Erythroblast (primary cell): Measurements from ENCODE around the gene CPB2.

Experiments
- GATA1 ChIP-seq: IDR thresholded peaks from 2 replicates; pipeline ENCODE4 v1.6.1; 2011; ENCODE audit warnings: low read depth, mild to moderate bottlenecking, control low read depth, low read length, moderate library complexity
- POLR2A ChIP-seq: IDR thresholded peaks from 2 replicates; pipeline ENCODE4 v1.6.1; 2011; ENCODE audit warnings: mild to moderate bottlenecking, low read length

DNA sequence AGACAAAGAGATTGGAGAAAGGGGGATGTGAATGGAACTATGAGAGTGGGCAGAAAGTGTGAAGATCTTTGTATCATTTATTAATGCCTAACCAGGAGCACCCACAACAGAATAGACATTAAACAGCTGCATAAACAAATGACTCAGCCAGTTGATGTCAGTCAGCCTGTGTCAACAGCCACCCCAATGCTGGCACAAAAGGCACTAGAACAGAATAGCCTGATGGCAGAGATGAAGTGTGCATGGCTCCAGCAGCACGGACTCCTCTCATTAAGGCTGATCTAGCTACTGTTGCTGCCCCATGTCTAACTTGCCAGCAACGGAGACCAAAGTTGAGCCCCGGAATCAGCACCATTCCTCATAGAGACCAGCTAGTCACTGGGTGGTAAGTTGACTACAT, 7.8 kb downstream of the CPB2 start:
- TF ChIP-seq POLR2A (no peak), GATA1 (no peak)
